ENCODE data around the gene SPECC1L. TPM values are rescaled to one million over a fixed set of nuclear protein-coding genes. Genes with fewer than 3 reads are reported as not detected.

SPECC1L gene
- total RNA-seq, 2 donors from 2014 or later, result 23.1 to 26.0 TPM

DNA sequence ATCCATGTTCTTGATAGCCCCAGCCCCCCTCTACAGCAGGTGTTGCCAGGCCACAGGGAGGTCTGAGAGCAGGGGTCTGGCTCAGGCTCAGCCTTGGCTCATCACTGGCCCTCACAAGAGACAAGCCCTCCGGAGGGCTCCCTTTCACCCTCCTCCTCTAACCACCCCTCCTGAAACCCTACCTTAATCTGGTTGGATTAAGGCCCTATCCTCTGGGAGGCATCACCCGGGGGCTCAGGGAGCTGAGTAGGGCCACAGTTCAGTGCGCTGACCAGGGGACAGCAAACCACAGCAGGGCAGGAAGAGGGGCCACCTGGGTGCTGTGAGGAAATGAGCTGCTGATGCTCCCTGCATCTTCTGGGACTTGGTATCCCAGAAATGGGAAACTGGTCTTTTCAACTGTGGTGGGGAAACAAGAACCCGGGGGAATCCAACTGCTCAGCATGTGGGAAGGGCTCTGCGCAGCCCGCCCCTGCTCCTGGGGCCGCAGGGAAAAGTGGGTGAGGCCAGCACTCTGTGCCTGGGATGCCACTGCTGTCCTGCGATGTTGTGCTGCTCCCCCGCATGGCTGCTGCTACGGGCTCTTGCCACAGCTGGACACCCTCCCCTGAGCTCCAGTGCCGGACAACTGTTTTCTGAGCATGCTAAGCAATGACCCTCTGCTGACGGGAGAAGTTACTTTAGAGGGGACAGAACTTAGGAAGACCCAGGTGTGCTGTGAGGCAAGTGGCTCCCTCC, 174.3 kb downstream of the SPECC1L start:
- intact Hi-C loops (cut with DNase I), result no loop called here
- TF ChIP-seq CTCF (IDR thresholded peaks at IDR 0.05) (no peak), POLR2A (IDR thresholded peaks at IDR 0.05) (no peak)
- no peak overlapping the region for H3K4me3 ChIP-seq
- 81 to 85% methylated on average over 6 to 10 of the region's 12 CpGs for whole genome bisulfite sequencing, 2 donors
- H3K9me3 ChIP-seq, result no peaks in the 10 kb centered on the region
- H3K36me3 ChIP-seq (replicated peaks in 1 of 2; ENCODE audit: insufficient read depth in 1 of 2, low read depth in 2 of 2), result no peaks in the 10 kb centered on the region
- H3K27ac ChIP-seq, result no peak overlapping the region
- H3K27me3 ChIP-seq, result no peaks in the 10 kb centered on the region
- ATAC-seq, result no peak
- H3K4me1 ChIP-seq, result no peaks in the 10 kb centered on the region
- DNase-seq, result no peak

- H3K27ac ChIP-seq, result no peak overlapping the region
- no peak overlapping the region for H3K4me3 ChIP-seq
- TF ChIP-seq CTCF (IDR thresholded peaks at IDR 0.05) (no peak), POLR2A (IDR thresholded peaks at IDR 0.05) (no peak)
- intact Hi-C loops (cut with DNase I), result no loop called here
- DNase-seq (no peak), ATAC-seq (no peak)
- H3K4me1 ChIP-seq, result no peaks in the 10 kb centered on the region
- no peaks in the 10 kb centered on the region for H3K9me3 ChIP-seq
- H3K27me3 ChIP-seq, result no peaks in the 10 kb centered on the region
- H3K36me3 ChIP-seq (replicated peaks in 1 of 2; ENCODE audit: insufficient read depth in 1 of 2, low read depth in 2 of 2), result no peaks in the 10 kb centered on the region
- WGBS, 2 donors, result 78 to 80% methylated on average over 10 to 11 of the region's 11 CpGs
These were observed 175.0 kb downstream of the SPECC1L start for GRCh38 chr22:24445481-24446259.

- DNase-seq, result no peak
- WGBS, 2 donors, result 82 to 92% methylated on average over 3 of the region's 3 CpGs
- no peak for ATAC-seq
These were observed 175.6 kb downstream of the SPECC1L start for GRCh38 chr22:24446260-24446611.

DNA sequence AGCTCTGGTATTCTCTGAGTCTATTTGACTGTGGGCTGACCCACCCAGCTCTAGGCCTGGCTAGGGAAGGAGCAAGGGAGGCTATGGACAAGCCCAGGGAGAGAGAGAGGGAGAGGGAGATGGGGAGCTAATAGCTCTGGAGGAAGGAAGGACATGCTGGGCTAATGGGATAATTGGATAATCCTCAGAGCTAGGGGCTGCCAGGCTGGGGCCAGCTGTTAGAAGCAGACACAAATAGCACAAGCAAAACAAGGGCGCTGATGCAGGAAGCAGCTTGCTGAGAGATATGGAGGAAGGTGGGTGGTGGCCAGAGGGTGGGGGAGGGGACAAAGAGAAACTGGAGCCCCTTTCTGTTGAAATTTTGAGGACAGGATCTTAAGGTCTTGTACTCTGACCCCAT, 180.0 kb downstream of the SPECC1L start:
- H3K9me3 ChIP-seq, result no peaks in the 10 kb centered on the region
- H3K36me3 ChIP-seq (replicated peaks in 1 of 2; ENCODE audit: insufficient read depth in 1 of 2, low read depth in 2 of 2), result no peaks in the 10 kb centered on the region
- no peaks in the 10 kb centered on the region for H3K27me3 ChIP-seq
- intact Hi-C loops (cut with DNase I), result no loop called here
- peaks cover 5% of the 10 kb centered on the region for H3K4me1 ChIP-seq
- TF ChIP-seq CTCF (IDR thresholded peaks at IDR 0.05), result no peak
- no peak for TF ChIP-seq POLR2A (IDR thresholded peaks at IDR 0.05)
- DNase-seq, result no peak
- no peak overlapping the region for H3K4me3 ChIP-seq
- WGBS, 2 donors, result 61 to 72% methylated on average over 1 of the region's 1 CpG
- no peak overlapping the region for H3K27ac ChIP-seq
- ATAC-seq, result no peak

More at GRCh38 chr22:24446260-24446611, 175.6 kb downstream of the SPECC1L start:
- H3K27me3 ChIP-seq, result no peaks in the 10 kb centered on the region
- H3K36me3 ChIP-seq (replicated peaks in 1 of 2; ENCODE audit: insufficient read depth in 1 of 2, low read depth in 2 of 2), result no peaks in the 10 kb centered on the region
- H3K9me3 ChIP-seq, result no peaks in the 10 kb centered on the region
- H3K4me1 ChIP-seq, result no peaks in the 10 kb centered on the region
- no peak overlapping the region for H3K27ac ChIP-seq
- no peak for TF ChIP-seq CTCF (IDR thresholded peaks at IDR 0.05)
- no peak for TF ChIP-seq POLR2A (IDR thresholded peaks at IDR 0.05)
- intact Hi-C loops (cut with DNase I), result no loop called here
- H3K4me3 ChIP-seq, result no peak overlapping the region

Measured in body of pancreas (tissue), 4 donors.